HepG2 (cell line): ENCODE data around the gene ORC2. TPM values are rescaled to one million over a fixed set of nuclear protein-coding genes. Genes with fewer than 3 reads are reported as not detected.

Experiments
- ARNT2 ChIP-seq: sonication (generic); formaldehyde crosslinking; IDR thresholded peaks from 2 replicates; pipeline ENCODE4 v1.8.0; 2022; ENCODE audit warnings: mild to moderate bottlenecking, low read depth, missing genetic modification reagents, moderate library complexity
- EEA1 ChIP-seq: sonication (generic); formaldehyde crosslinking; IDR thresholded peaks from 2 replicates; pipeline ENCODE4 v1.5.1; 2020; ENCODE audit warnings: mild to moderate bottlenecking, missing genetic modification reagents, borderline replicate concordance
- FLYWCH1 ChIP-seq: sonication (generic); formaldehyde crosslinking; IDR thresholded peaks from 2 replicates; pipeline ENCODE4 v1.8.1; 2023; ENCODE audit warnings: mild to moderate bottlenecking, missing genetic modification reagents
- HOXD1 ChIP-seq: sonication (generic); formaldehyde crosslinking; IDR thresholded peaks from 2 replicates; pipeline ENCODE4 v1.5.0; 2020; ENCODE audit warnings: missing genetic modification reagents
- RARG ChIP-seq: sonication (generic); formaldehyde crosslinking; IDR thresholded peaks from 2 replicates; pipeline ENCODE4 v1.4.0; 2020; ENCODE audit warnings: low read depth, mild to moderate bottlenecking, missing genetic modification reagents
- RELA ChIP-seq: sonication (generic); formaldehyde crosslinking; IDR thresholded peaks from 2 replicates; pipeline ENCODE4 v1.4.0; 2020; ENCODE audit warnings: missing genetic modification reagents
- SMARCE1 ChIP-seq: fragments of 450-650 bp; IDR thresholded peaks from 2 replicates; pipeline ENCODE4 v1.6.1; 2017; ENCODE audit warnings: borderline replicate concordance
- TP53 ChIP-seq: sonication (generic); formaldehyde crosslinking; conservative IDR thresholded peaks from 2 replicates; pipeline ENCODE4 v1.4.0; 2020; ENCODE audit warnings: missing genetic modification reagents
- TRIM24 ChIP-seq: sonication (generic); formaldehyde crosslinking; IDR thresholded peaks from 2 replicates; pipeline ENCODE4 v1.8.0; 2022; ENCODE audit warnings: mild to moderate bottlenecking, missing genetic modification reagents
- TSC22D2 ChIP-seq: sonication (generic); formaldehyde crosslinking; IDR thresholded peaks from 2 replicates; pipeline ENCODE4 v1.5.1; 2020; ENCODE audit warnings: missing genetic modification reagents, mild to moderate bottlenecking, borderline replicate concordance
- U2AF1 ChIP-seq: fragments of 200-400 bp; formaldehyde crosslinking; optimal IDR thresholded peaks from 2 replicates; pipeline ENCODE3; 2017; ENCODE audit warnings: mild to moderate bottlenecking, low read depth, low read length
- ZNF260 ChIP-seq: sonication (generic); formaldehyde crosslinking; IDR thresholded peaks from 2 replicates; pipeline ENCODE4 v1.4.0; 2020; ENCODE audit warnings: missing genetic modification reagents, low read depth, mild to moderate bottlenecking, borderline replicate concordance
- ZNF383 ChIP-seq: sonication (generic); formaldehyde crosslinking; IDR thresholded peaks from 2 replicates; pipeline ENCODE4 v1.4.0; 2020; ENCODE audit warnings: missing genetic modification reagents, mild to moderate bottlenecking, borderline replicate concordance
- ZNF615 ChIP-seq: sonication (generic); formaldehyde crosslinking; IDR thresholded peaks from 2 replicates; pipeline ENCODE4 v1.5.0; 2020; ENCODE audit warnings: mild to moderate bottlenecking, missing genetic modification reagents, borderline replicate concordance
- polyA plus RNA-seq, 8 experiments: library from polyadenylated mRNA; depleted of rRNA in 3 of 8; stranded (reverse) in 7 of 8; unstranded in 1 of 8; fragments of >200 nt; fragmentation: Illumina TruSeq in 4 of 8; extraction: Trizol in 4 of 8; gene quantifications; 2 replicates each; pipeline versions ENCODE4 v1.2.1 to v1.2.3, GENCODE V29; 2011 to 2016; ENCODE audit warnings: low read depth in 4 of 8, missing spikeins in 1 of 8, mixed read lengths in 1 of 8; ENCODE audit not compliant: insufficient read depth in 1 of 8
- total RNA-seq, 5 experiments: library from RNA; depleted of rRNA; stranded (reverse); fragments of >200 nt; fragmentation: Illumina TruSeq; extraction: Trizol; gene quantifications; 2 replicates each; pipeline ENCODE4 v1.2.3, GENCODE V29; 2016; ENCODE audit warnings: low read depth in 1 of 5
- TF ChIP-seq, protein P1 (sequence below): sonication (generic); IDR thresholded peaks from 2 replicates; pipeline ENCODE4 v1.6.1; 2016; ENCODE audit warnings: low read depth, borderline replicate concordance
- TF ChIP-seq, protein P2 (sequence below): sonication (generic); formaldehyde crosslinking; IDR thresholded peaks from 2 replicates; pipeline ENCODE4 v1.4.0; 2020; ENCODE audit warnings: missing genetic modification reagents
- TF ChIP-seq, protein P3 (sequence below): sonication (generic); formaldehyde crosslinking; IDR thresholded peaks from 2 replicates; pipeline ENCODE4 v1.8.0; 2022; ENCODE audit warnings: missing genetic modification reagents, mild to moderate bottlenecking, moderate library complexity, borderline replicate concordance
- TF ChIP-seq, protein P4 (sequence below), 2 experiments: sonication (generic) in 1 of 2; formaldehyde crosslinking in 1 of 2; IDR thresholded peaks; 2 replicates each; pipeline versions ENCODE4 v1.4.0 to v1.6.1; 2016 to 2020; ENCODE audit warnings: borderline replicate concordance in 1 of 2, low read depth in 1 of 2, mild to moderate bottlenecking in 1 of 2, missing genetic modification reagents in 1 of 2
- TF ChIP-seq, protein P5 (sequence below): sonication (generic); formaldehyde crosslinking; IDR thresholded peaks from 2 replicates; pipeline ENCODE4 v1.8.1; 2023; ENCODE audit warnings: mild to moderate bottlenecking, missing genetic modification reagents

ORC2 gene
- total and polyA plus RNA-seq, 2 of the 13 experiments (the other 11 are each of a cell fraction or from before 2014, with no cell fraction given) = 19.3 to 73.5 TPM

DNA sequence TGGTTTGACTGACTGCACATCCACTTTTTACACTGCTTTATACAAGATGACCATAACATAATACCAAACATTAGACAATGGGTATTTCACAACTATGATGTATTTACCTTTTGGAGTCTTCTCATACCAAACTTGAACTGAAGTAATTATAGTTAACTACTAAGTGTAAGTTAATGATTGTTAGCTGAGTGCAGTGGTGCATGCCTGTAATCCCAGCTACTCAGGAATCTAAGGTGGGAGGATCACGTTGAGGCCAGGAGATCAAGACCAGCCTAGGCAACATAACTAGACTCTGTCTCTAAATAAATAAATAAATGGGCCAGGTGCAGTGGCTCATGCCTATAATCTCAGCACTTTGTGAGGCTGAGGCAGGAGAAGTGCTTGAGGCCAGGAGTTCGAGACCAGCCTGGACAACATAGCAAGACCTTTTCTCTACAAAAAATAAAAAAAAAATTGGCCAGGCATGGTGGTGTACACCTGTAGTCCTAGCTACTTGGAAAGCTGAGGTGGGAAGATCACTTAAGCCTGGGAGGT is 44.9 kb upstream of the ORC2 start (continued):
- TF ChIP-seq, protein P1, sequence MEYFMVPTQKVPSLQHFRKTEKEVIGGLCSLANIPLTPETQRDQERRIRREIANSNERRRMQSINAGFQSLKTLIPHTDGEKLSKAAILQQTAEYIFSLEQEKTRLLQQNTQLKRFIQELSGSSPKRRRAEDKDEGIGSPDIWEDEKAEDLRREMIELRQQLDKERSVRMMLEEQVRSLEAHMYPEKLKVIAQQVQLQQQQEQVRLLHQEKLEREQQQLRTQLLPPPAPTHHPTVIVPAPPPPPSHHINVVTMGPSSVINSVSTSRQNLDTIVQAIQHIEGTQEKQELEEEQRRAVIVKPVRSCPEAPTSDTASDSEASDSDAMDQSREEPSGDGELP = no peak; the same call in none of the 2 replicates
- TF ChIP-seq, protein P2, sequence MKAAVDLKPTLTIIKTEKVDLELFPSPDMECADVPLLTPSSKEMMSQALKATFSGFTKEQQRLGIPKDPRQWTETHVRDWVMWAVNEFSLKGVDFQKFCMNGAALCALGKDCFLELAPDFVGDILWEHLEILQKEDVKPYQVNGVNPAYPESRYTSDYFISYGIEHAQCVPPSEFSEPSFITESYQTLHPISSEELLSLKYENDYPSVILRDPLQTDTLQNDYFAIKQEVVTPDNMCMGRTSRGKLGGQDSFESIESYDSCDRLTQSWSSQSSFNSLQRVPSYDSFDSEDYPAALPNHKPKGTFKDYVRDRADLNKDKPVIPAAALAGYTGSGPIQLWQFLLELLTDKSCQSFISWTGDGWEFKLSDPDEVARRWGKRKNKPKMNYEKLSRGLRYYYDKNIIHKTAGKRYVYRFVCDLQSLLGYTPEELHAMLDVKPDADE (CRISPR knock-in tag) = no peak
- TF ChIP-seq, protein P3, sequence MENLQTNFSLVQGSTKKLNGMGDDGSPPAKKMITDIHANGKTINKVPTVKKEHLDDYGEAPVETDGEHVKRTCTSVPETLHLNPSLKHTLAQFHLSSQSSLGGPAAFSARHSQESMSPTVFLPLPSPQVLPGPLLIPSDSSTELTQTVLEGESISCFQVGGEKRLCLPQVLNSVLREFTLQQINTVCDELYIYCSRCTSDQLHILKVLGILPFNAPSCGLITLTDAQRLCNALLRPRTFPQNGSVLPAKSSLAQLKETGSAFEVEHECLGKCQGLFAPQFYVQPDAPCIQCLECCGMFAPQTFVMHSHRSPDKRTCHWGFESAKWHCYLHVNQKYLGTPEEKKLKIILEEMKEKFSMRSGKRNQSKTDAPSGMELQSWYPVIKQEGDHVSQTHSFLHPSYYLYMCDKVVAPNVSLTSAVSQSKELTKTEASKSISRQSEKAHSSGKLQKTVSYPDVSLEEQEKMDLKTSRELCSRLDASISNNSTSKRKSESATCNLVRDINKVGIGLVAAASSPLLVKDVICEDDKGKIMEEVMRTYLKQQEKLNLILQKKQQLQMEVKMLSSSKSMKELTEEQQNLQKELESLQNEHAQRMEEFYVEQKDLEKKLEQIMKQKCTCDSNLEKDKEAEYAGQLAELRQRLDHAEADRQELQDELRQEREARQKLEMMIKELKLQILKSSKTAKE = no peak
- TF ChIP-seq RELA (no peak), RARG (CRISPR knock-in tag) (no peak), EEA1 (no peak), ZNF615 (CRISPR knock-in tag) (no peak), U2AF1 (no peak), FLYWCH1 (no peak), ARNT2 (CRISPR knock-in tag) (no peak), SMARCE1 (no peak), ZNF383 (CRISPR knock-in tag) (no peak), ZNF260 (CRISPR knock-in tag) (no peak), TP53 (CRISPR knock-in tag) (no peak), TRIM24 (no peak), TSC22D2 (CRISPR knock-in tag) (no peak), HOXD1 (CRISPR knock-in tag) (no peak)
- TF ChIP-seq, protein P4, sequence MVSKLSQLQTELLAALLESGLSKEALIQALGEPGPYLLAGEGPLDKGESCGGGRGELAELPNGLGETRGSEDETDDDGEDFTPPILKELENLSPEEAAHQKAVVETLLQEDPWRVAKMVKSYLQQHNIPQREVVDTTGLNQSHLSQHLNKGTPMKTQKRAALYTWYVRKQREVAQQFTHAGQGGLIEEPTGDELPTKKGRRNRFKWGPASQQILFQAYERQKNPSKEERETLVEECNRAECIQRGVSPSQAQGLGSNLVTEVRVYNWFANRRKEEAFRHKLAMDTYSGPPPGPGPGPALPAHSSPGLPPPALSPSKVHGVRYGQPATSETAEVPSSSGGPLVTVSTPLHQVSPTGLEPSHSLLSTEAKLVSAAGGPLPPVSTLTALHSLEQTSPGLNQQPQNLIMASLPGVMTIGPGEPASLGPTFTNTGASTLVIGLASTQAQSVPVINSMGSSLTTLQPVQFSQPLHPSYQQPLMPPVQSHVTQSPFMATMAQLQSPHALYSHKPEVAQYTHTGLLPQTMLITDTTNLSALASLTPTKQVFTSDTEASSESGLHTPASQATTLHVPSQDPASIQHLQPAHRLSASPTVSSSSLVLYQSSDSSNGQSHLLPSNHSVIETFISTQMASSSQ (IDR thresholded peaks at IDR 0.05; ENCODE audit: low read depth) = peak; percentile 95
- TF ChIP-seq, protein P4 (CRISPR knock-in tag; IDR thresholded peaks at IDR 0.05; ENCODE audit: borderline replicate concordance) = peak; percentile 96
- TF ChIP-seq, protein P5, sequence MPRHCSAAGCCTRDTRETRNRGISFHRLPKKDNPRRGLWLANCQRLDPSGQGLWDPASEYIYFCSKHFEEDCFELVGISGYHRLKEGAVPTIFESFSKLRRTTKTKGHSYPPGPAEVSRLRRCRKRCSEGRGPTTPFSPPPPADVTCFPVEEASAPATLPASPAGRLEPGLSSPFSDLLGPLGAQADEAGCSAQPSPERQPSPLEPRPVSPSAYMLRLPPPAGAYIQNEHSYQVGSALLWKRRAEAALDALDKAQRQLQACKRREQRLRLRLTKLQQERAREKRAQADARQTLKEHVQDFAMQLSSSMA (CRISPR knock-in tag) = no peak
